Heart right ventricle (tissue), 16 donors: ENCODE measurements around the gene ROMO1. TPM values are rescaled to one million over a fixed set of nuclear protein-coding genes. Genes with fewer than 3 reads are reported as not detected.

ENCODE experiments used
- ATAC-seq, 8 donors: fragments of 200-7000 bp; cut with Tn5 transposase; one replicate each; pipeline ENCODE4 v1.9.1; 2020; ENCODE audit warnings: mild to moderate bottlenecking in 8 of 8, moderate library complexity in 8 of 8, moderate number of reproducible peaks in 1 of 8
- DNase-seq, 2 donors: peaks; one replicate each; pipeline ENCODE4 v3.0.0-alpha.2; 2020
- H3K27ac ChIP-seq, 10 donors: fragments of 200-600 bp; sonication (generic) in 2 of 10; one replicate each; pipeline versions ENCODE4 v1.5.0 to v1.8.0; 2020 to 2022; ENCODE audit warnings: mild to moderate bottlenecking in 3 of 10
- H3K27me3 ChIP-seq, 7 donors: fragments of 200-600 bp; one replicate each; pipeline ENCODE4 v1.8.0; 2021 to 2022; ENCODE audit warnings: mild to moderate bottlenecking in 2 of 7
- H3K36me3 ChIP-seq, 9 donors: fragments of 200-600 bp; sonication (generic) in 1 of 9; one replicate each; pipeline versions ENCODE4 v1.5.0 to v1.8.0; 2020 to 2022; ENCODE audit warnings: mild to moderate bottlenecking in 2 of 9
- H3K4me1 ChIP-seq, 9 donors: fragments of 200-600 bp; sonication (generic) in 1 of 9; one replicate each; pipeline versions ENCODE4 v1.5.0 to v1.8.0; 2020 to 2022; ENCODE audit warnings: mild to moderate bottlenecking in 4 of 9
- H3K4me3 ChIP-seq, 10 donors: fragments of 200-600 bp; sonication (generic) in 2 of 10; one replicate each; pipeline versions ENCODE4 v1.5.0 to v1.8.0; 2020 to 2022; ENCODE audit warnings: mild to moderate bottlenecking in 7 of 10, moderate library complexity in 2 of 10
- H3K9me3 ChIP-seq, 11 donors: fragments of 200-600 bp in 10 of 11; sonication (generic) in 2 of 11; one replicate each; pipeline versions ENCODE4 v1.5.0 to v1.8.0; 2013 to 2022; ENCODE audit warnings: mild to moderate bottlenecking in 2 of 11, control low read depth in 1 of 11, moderate library complexity in 1 of 11
- CTCF ChIP-seq, 9 donors: fragments of 200-600 bp; sonication (generic) in 2 of 9; IDR thresholded peaks; one replicate each; pipeline versions ENCODE4 v1.5.0 to v1.8.0; 2021 to 2022; ENCODE audit warnings: antibody characterized with exemption in 9 of 9, mild to moderate bottlenecking in 5 of 9, moderate library complexity in 1 of 9
- WGBS, 2 donors: extraction: QIAGEN DNeasy Blood & Tissue Kit; methylation state at CpG; one replicate each; pipeline ENCODE4 v1.1.7; 2013; ENCODE audit warnings: inconsistent platforms in 1 of 2; 5-methylcytosine and 5-hydroxymethylcytosine counted together
- intact Hi-C, 10 donors: fragments of 100-400 bp; cut with DNase I; formaldehyde crosslinking; loops; one replicate each; pipeline versions ENCODE4 v1.11.1 to v1.14.2; 2022
- polyA plus RNA-seq, 2 donors: library from polyadenylated mRNA; stranded (reverse); fragments of 200-250 nt; gene quantifications; one replicate each; pipeline ENCODE4 v1.2.3, GENCODE V29; 2013
- total RNA-seq, 10 donors: library from RNA; stranded (reverse); fragmentation: NEBNext Ultra II Directional in 3 of 10; extraction: Animal tissue kit (Norgen Biotek cat#: 25700) in 3 of 10; gene quantifications; one replicate each; pipeline versions ENCODE4 v1.2.1 to v1.2.4, GENCODE V29; 2021 to 2023
- donor health status: Arrhythmogenic right ventricular cardiomyopathy.
- donor health status: ischemic (EF 13 %, LVEDD 7.1; RV severe dilation, severe dysfunction).
- donor health status: healthy with polysubstance abuse.
- donor health status: DM: no; HTN: yes; CAD: no.
- donor health status: DM: no; HTN: no; CAD: no.
- donor health status: ischemic (EF 25% LVEDD 6.9; RV normal size, moderate dysfunction).
- donor health status: ischemic (EF 25% LVEDD 5.7; RV mildly dilated, moderate dysfunction).
- donor health status: healthy.
- donor health status: DM: yes; HTN: yes; CAD: no.
- donor health status: Ischemic cardiomyopathy.
- donor health status: ischemic (EF 35%, LVEDD 5.7; RV mildly dilated, moderate dysfunction).
- donor health status: nonischemic (EF 11% LVEDD 7.7; RV severe dilation, severe dysfunction).
- donor health status: DM: yes; HTN: yes; CAD: no.
- donor health status: PGD.
- donor health status: ischemic (EF 29% LVEDD 5.4; RV normal size, mild dysfunction).
- donor health status: nonischemic (EF 23%, LVEDD 6.1; RV moderate dilation, normal function).

ROMO1 gene
- total and polyA plus RNA-seq, 12 donors, result 128 to 734 (median 161) TPM

GRCh38 chr20:35726842-35727711 lies 27.9 kb downstream of the ROMO1 start:
- Histone ChIP-seq H3K27ac (no peak overlapping the region), H3K27me3 (no peaks in the 10 kb centered on the region), H3K9me3 (no peaks in the 10 kb centered on the region), H3K4me1 (peaks cover 3 to 57% (median 40%) of the 10 kb centered on the region in 9 donors), H3K4me3 (no peak overlapping the region), H3K36me3 (peaks cover 10 to 100% (median 89%) of the 10 kb centered on the region in 9 donors)
- WGBS, 2 donors, result 92 to 95% methylated on average over 20 of the region's 20 CpGs
- no peak for DNase-seq
- TF ChIP-seq CTCF (IDR thresholded peaks at IDR 0.05), result no peak
- no peak for ATAC-seq
- intact Hi-C loops, result loop anchor here in 1 of 10 donors (10.0 kb wide), 1 partner anchor 228 kb away; the partner anchor contains the start of gene SCAND1

GRCh38 chr20:35729283-35729807 lies 30.1 kb downstream of the ROMO1 start:
- Histone ChIP-seq H3K36me3 (peaks cover 0 to 100% (median 86%) of the 10 kb centered on the region in 9 donors), H3K27ac (no peak overlapping the region), H3K4me1 (peaks cover 0 to 66% (median 52%) of the 10 kb centered on the region in 9 donors), H3K4me3 (no peak overlapping the region), H3K9me3 (no peaks in the 10 kb centered on the region), H3K27me3 (no peaks in the 10 kb centered on the region)
- TF ChIP-seq CTCF (IDR thresholded peaks at IDR 0.05), result no peak
- intact Hi-C loops, result loop anchor here in 1 of 10 donors (10.0 kb wide), 1 partner anchor 225 kb away; the partner anchor contains the start of gene SCAND1
- DNase-seq, result no peak
- 72 to 75% methylated on average over 7 of the region's 7 CpGs for WGBS, 2 donors
- ATAC-seq, result no peak

- H3K4me3 ChIP-seq, result no peak overlapping the region
- H3K36me3 ChIP-seq, result peaks cover 0 to 100% (median 87%) of the 10 kb centered on the region in 9 donors
- no peaks in the 10 kb centered on the region for H3K27me3 ChIP-seq
- H3K27ac ChIP-seq, result no peak overlapping the region
- ATAC-seq, result no peak
- 62 to 68% methylated on average over 2 of the region's 2 CpGs for WGBS, 2 donors
- no peaks in the 10 kb centered on the region for H3K9me3 ChIP-seq
- intact Hi-C loops, result loop anchor here in 6 of 10 donors (5.0 to 10.0 kb wide), 4 partner anchors 33 to 225 kb away; partner anchors contain the start of genes NFS1 (in 1 of the 6), ROMO1 (in 1 of the 6) and SCAND1 (in 1 of the 6)
- DNase-seq, result no peak
- TF ChIP-seq CTCF (IDR thresholded peaks at IDR 0.05), result no peak
- H3K4me1 ChIP-seq, result peaks cover 0 to 72% (median 58%) of the 10 kb centered on the region in 9 donors
These were observed 30.8 kb downstream of the ROMO1 start for GRCh38 chr20:35729836-35730582.
